Measurements from ENCODE around the gene TLCD3B. TPM values are rescaled to one million over a fixed set of nuclear protein-coding genes. Genes with fewer than 3 reads are reported as not detected.

Gene TLCD3B
- total RNA-seq, 1 donor from 2014 or later = 1.4 TPM

DNA sequence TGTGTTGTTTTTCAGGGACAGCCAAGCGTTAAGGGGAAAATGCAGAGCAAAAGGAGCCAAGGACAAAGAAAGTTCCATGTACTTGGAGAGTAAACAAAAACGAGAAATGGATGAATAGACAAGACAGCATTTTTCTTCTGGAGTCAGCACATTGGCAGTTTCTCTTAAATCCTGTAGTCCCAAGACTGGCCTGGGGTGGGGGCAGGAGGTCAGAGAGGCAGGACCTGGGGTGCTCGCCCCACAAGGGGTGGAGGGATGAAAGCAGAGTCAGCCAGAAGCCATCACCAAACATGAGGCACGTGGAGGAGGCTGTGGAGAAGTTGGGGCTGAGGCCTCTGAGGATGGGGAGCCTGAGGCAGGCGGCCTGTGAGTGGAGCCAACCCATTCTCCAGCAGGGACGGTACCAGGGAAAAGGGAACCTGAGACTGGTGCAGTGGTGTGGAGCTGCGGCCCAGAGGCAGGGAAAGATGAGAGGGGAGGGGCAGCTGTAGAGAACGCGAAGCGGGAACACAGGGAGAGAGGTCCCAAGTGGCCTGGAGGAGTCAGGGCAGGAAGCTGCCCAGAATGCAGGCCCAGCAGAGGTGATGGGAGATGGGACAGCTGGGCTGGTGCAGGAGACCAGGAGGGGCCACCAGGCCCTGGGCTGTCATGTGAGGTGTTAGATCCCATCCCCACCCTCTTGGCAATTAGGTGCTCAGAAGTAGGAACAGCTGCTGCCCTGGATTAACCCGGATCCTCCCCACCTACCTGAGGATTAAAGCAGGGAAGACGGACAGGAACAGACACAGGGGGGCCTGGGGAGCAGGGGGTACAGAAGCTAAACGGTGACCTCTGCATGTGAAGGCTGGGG lies 3.3 kb downstream of the TLCD3B start:
- Histone ChIP-seq H3K27me3 (ENCODE audit: insufficient read depth, low read length) (peaks cover 35% of the 10 kb centered on the region), H3K4me1 (ENCODE audit: insufficient read depth, low read length) (peaks cover 5% of the 10 kb centered on the region), H2AFZ (ENCODE audit: low read depth, low read length) (no peak overlapping the region), H4K20me1 (ENCODE audit: insufficient read depth, low read length) (peaks cover 8% of the 10 kb centered on the region), H3K9me3 (ENCODE audit: insufficient read depth, low read depth, low read length) (no peaks in the 10 kb centered on the region), H3K9ac (ENCODE audit: low read length) (no peak overlapping the region), H3K79me2 (ENCODE audit: insufficient read depth, low read length) (no peaks in the 10 kb centered on the region), H3K36me3 (ENCODE audit: insufficient read depth, low read length) (no peaks in the 10 kb centered on the region), H3K4me2 (ENCODE audit: low read length) (no peak overlapping the region), H3K4me3 (ENCODE audit: insufficient read depth, low read depth, low read length) (no peak overlapping the region), H3K27ac (ENCODE audit: low read depth, low read length) (no peak overlapping the region)
- peaks cover 51% of the 10 kb centered on the region for H3K27me3 Mint-ChIP-seq (ENCODE audit: low read depth, unreplicated experiment)
- DNase-seq (ENCODE audit: low read depth) = no peak
- FAIRE-seq = no peak
- H3K27ac Mint-ChIP-seq (ENCODE audit: unreplicated experiment) = no peak overlapping the region
- H3K4me3 Mint-ChIP-seq (ENCODE audit: unreplicated experiment) = no peak overlapping the region
- no peaks in the 10 kb centered on the region for H3K36me3 Mint-ChIP-seq (ENCODE audit: low read depth, unreplicated experiment)
- TF ChIP-seq EZH2 (IDR thresholded peaks at IDR 0.05; ENCODE audit: insufficient read depth, low read length) = no peak
- TF ChIP-seq, protein P1, sequence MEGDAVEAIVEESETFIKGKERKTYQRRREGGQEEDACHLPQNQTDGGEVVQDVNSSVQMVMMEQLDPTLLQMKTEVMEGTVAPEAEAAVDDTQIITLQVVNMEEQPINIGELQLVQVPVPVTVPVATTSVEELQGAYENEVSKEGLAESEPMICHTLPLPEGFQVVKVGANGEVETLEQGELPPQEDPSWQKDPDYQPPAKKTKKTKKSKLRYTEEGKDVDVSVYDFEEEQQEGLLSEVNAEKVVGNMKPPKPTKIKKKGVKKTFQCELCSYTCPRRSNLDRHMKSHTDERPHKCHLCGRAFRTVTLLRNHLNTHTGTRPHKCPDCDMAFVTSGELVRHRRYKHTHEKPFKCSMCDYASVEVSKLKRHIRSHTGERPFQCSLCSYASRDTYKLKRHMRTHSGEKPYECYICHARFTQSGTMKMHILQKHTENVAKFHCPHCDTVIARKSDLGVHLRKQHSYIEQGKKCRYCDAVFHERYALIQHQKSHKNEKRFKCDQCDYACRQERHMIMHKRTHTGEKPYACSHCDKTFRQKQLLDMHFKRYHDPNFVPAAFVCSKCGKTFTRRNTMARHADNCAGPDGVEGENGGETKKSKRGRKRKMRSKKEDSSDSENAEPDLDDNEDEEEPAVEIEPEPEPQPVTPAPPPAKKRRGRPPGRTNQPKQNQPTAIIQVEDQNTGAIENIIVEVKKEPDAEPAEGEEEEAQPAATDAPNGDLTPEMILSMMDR (IDR thresholded peaks at IDR 0.05; ENCODE audit: insufficient read depth, low read depth, low read length) = no peak
- H3K9me3 Mint-ChIP-seq (ENCODE audit: unreplicated experiment) = peaks cover 3% of the 10 kb centered on the region
- H3K4me1 Mint-ChIP-seq (ENCODE audit: low read depth, unreplicated experiment) = peaks cover 4% of the 10 kb centered on the region

GRCh38 chr16:30026449-30026848 lies 4.6 kb downstream of the TLCD3B start:
- Histone ChIP-seq H4K20me1 (ENCODE audit: insufficient read depth, low read length) (peaks cover 4% of the 10 kb centered on the region), H3K4me2 (ENCODE audit: low read length) (no peak overlapping the region), H3K4me3 (ENCODE audit: insufficient read depth, low read depth, low read length) (no peak overlapping the region), H3K9ac (ENCODE audit: low read length) (no peak overlapping the region), H3K4me1 (ENCODE audit: insufficient read depth, low read length) (peaks cover 5% of the 10 kb centered on the region), H3K9me3 (ENCODE audit: insufficient read depth, low read depth, low read length) (no peaks in the 10 kb centered on the region), H3K36me3 (ENCODE audit: insufficient read depth, low read length) (no peaks in the 10 kb centered on the region), H2AFZ (ENCODE audit: low read depth, low read length) (no peak overlapping the region), H3K27me3 (ENCODE audit: insufficient read depth, low read length) (peaks cover 25% of the 10 kb centered on the region), H3K79me2 (ENCODE audit: insufficient read depth, low read length) (no peaks in the 10 kb centered on the region), H3K27ac (ENCODE audit: low read depth, low read length) (no peak overlapping the region)
- H3K4me1 Mint-ChIP-seq (ENCODE audit: low read depth, unreplicated experiment) = no peaks in the 10 kb centered on the region
- DNase-seq (ENCODE audit: low read depth) (no peak), FAIRE-seq (no peak)
- H3K4me3 Mint-ChIP-seq (ENCODE audit: unreplicated experiment) = no peak overlapping the region
- H3K27me3 Mint-ChIP-seq (ENCODE audit: low read depth, unreplicated experiment) = peaks cover 45% of the 10 kb centered on the region
- no peak for TF ChIP-seq EZH2 (IDR thresholded peaks at IDR 0.05; ENCODE audit: insufficient read depth, low read length)
- peaks cover 3% of the 10 kb centered on the region for H3K9me3 Mint-ChIP-seq (ENCODE audit: unreplicated experiment)
- H3K36me3 Mint-ChIP-seq (ENCODE audit: low read depth, unreplicated experiment) = no peaks in the 10 kb centered on the region
- H3K27ac Mint-ChIP-seq (ENCODE audit: unreplicated experiment) = no peak overlapping the region

GRCh38 chr16:30025574-30025973 lies 5.5 kb downstream of the TLCD3B start:
- no peaks in the 10 kb centered on the region for H3K36me3 Mint-ChIP-seq (ENCODE audit: low read depth, unreplicated experiment)
- Histone ChIP-seq H2AFZ (ENCODE audit: low read depth, low read length) (no peak overlapping the region), H3K9ac (ENCODE audit: low read length) (no peak overlapping the region), H3K9me3 (ENCODE audit: insufficient read depth, low read depth, low read length) (no peaks in the 10 kb centered on the region), H3K27me3 (ENCODE audit: insufficient read depth, low read length) (peaks cover 23% of the 10 kb centered on the region), H3K4me3 (ENCODE audit: insufficient read depth, low read depth, low read length) (no peak overlapping the region), H4K20me1 (ENCODE audit: insufficient read depth, low read length) (peaks cover 3% of the 10 kb centered on the region), H3K4me2 (ENCODE audit: low read length) (no peak overlapping the region), H3K4me1 (ENCODE audit: insufficient read depth, low read length) (no peaks in the 10 kb centered on the region), H3K79me2 (ENCODE audit: insufficient read depth, low read length) (no peaks in the 10 kb centered on the region), H3K27ac (ENCODE audit: low read depth, low read length) (no peak overlapping the region), H3K36me3 (ENCODE audit: insufficient read depth, low read length) (no peaks in the 10 kb centered on the region)
- H3K9me3 Mint-ChIP-seq (ENCODE audit: unreplicated experiment) = peaks cover 3% of the 10 kb centered on the region
- TF ChIP-seq EZH2 (IDR thresholded peaks at IDR 0.05; ENCODE audit: insufficient read depth, low read length) = no peak
- TF ChIP-seq, protein P1 (IDR thresholded peaks at IDR 0.05; ENCODE audit: insufficient read depth, low read depth, low read length) = no peak
- no peak overlapping the region for H3K4me3 Mint-ChIP-seq (ENCODE audit: unreplicated experiment)
- H3K4me1 Mint-ChIP-seq (ENCODE audit: low read depth, unreplicated experiment) = no peaks in the 10 kb centered on the region
- peaks cover 48% of the 10 kb centered on the region for H3K27me3 Mint-ChIP-seq (ENCODE audit: low read depth, unreplicated experiment)
- no peak for DNase-seq (ENCODE audit: low read depth)
- H3K27ac Mint-ChIP-seq (ENCODE audit: unreplicated experiment) = no peak overlapping the region
- FAIRE-seq = no peak
